Rectal smooth muscle tissue (tissue), 1 donor: ENCODE results near the gene CLEC6A.
"Not testable (repeated sequence)": the region's sequence is repeated elsewhere in the genome, so short reads cannot be mapped to it uniquely, and the experiment has no call there.

ENCODE experiments used
- H3K27ac ChIP-seq: one replicate; pipeline ENCODE4 v1.7.0; 2013; ENCODE audit warnings: low read depth, low read length, inconsistent platforms
- H3K27me3 ChIP-seq: one replicate; pipeline ENCODE4 v1.7.0; 2013; ENCODE audit warnings: low read length; ENCODE audit not compliant: control insufficient read depth, insufficient read depth
- H3K36me3 ChIP-seq: one replicate; pipeline ENCODE4 v1.7.0; 2013; ENCODE audit warnings: low read length; ENCODE audit not compliant: control insufficient read depth, insufficient read depth
- H3K4me1 ChIP-seq: one replicate; pipeline ENCODE4 v1.7.0; 2013; ENCODE audit warnings: low read length; ENCODE audit not compliant: control insufficient read depth, insufficient read depth
- H3K4me3 ChIP-seq: one replicate; pipeline ENCODE4 v1.7.0; 2013; ENCODE audit warnings: low read length
- H3K9ac ChIP-seq: one replicate; pipeline ENCODE4 v1.7.0; 2013; ENCODE audit warnings: low read length

The CLEC6A gene

DNA sequence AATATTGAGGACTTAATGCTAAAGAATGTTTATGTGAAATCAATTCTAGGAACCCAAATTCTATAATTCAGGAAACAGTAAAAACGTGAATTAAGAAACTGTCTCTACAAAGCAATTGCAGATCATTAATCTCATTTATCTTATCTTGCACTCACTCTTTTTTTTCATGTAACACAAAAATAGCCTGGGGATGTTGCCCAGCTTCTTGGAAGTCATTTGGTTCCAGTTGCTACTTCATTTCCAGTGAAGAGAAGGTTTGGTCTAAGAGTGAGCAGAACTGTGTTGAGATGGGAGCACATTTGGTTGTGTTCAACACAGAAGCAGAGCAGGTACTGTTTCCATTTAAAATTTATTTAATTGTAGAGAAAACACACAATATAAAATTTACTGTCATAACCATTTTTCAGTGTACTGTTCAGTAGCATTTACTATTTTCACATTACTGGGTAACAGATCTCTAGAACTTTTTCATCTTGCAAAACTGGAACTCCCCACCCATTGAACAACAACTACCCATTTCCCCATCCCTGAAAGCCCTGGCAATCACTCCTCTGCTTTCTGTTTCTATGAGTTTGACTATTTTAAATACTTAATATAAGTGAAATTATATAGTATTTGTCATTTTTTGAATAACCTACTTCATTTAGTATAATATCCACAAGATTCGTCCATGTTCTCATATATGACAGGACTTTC is 9.7 kb downstream of the CLEC6A start:
- H3K36me3 ChIP-seq, result no peaks in the 10 kb centered on the region
- no peak overlapping the region for H3K4me3 ChIP-seq
- H3K4me1 ChIP-seq, result no peaks in the 10 kb centered on the region
- no peak overlapping the region for H3K27ac ChIP-seq
- no peak overlapping the region for H3K9ac ChIP-seq
- no peaks in the 10 kb centered on the region for H3K27me3 ChIP-seq

DNA sequence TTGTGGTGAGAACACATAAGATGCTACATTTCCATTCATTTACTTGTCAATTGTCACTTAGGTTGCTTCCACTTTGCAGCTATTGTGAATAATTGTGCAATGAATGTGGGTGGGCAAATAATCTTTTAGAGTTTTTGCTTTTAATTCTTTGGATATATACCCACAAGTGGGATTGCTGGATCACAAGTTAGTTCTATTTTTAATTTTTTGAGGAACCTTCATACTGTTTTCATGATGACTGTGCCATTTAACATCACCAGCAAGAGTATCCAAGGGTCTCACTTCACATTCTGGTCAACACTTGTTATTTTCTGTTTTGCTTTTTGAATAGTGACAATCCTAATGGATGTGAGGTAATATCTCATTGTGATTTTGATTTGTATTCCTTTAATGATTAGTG is 10.5 kb downstream of the CLEC6A start:
- Histone ChIP-seq H3K4me3 (no peak overlapping the region), H3K9ac (no peak overlapping the region), H3K4me1 (no peaks in the 10 kb centered on the region), H3K27me3 (no peaks in the 10 kb centered on the region), H3K27ac (no peak overlapping the region), H3K36me3 (no peaks in the 10 kb centered on the region)

DNA sequence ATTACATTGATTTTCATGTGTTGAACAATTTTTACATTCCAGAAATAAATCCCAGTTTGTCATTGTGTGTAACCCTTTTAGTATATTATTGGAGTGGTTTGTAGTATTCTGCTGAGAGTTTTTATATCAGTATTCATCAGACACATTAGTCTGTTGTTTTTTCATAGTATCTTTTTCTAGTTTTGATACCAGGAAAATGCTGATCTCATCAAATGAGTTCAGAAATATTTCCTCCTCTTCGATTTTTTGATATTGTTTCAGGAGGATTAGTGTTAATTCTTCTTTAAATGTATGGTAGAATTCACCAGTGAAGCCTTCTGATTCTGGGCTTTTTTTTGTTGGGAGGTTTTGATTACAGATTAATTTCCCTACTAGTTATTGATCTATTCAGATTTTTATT is 15.3 kb downstream of the CLEC6A start:
- H3K27ac ChIP-seq, result no peak overlapping the region

DNA sequence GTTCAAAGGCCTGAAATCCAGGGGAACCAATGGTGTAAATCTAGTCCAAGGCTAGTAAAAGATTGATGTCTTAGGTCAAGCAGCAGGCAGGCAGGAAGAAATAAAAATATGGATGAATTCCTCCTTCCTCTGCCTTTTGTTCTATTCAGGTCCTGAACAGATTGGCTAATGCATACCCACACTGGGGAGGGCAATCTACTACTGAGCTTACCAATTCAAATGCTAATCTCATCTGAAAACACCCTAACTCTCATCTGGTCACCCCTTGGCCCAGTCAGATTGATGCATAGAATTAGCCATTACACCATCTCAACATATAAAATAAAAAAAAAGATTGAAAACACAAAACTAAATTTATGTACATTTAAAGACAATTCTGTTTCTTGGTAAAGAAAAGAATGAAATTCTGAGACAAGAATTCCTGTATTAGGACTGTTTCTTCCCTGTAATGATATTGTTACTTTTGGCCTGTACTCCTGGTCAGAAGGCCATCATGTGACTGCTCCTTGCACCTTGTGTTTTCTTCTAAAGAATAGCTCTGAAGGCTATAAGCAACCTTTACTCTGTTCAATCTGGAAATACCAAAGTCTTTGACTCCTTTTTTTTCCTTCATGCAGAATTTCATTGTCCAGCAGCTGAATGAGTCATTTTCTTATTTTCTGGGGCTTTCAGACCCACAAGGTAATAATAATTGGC is 19.9 kb downstream of the CLEC6A start:
- Histone ChIP-seq H3K9ac (no peak overlapping the region), H3K4me3 (no peak overlapping the region), H3K4me1 (no peaks in the 10 kb centered on the region), H3K27ac (no peak overlapping the region), H3K36me3 (no peaks in the 10 kb centered on the region), H3K27me3 (no peaks in the 10 kb centered on the region)

More for the DNA sequence above, 15.3 kb downstream of the CLEC6A start:
- Histone ChIP-seq H3K36me3 (no peaks in the 10 kb centered on the region), H3K4me1 (no peaks in the 10 kb centered on the region), H3K27me3 (no peaks in the 10 kb centered on the region), H3K4me3 (no peak overlapping the region), H3K9ac (no peak overlapping the region)

DNA sequence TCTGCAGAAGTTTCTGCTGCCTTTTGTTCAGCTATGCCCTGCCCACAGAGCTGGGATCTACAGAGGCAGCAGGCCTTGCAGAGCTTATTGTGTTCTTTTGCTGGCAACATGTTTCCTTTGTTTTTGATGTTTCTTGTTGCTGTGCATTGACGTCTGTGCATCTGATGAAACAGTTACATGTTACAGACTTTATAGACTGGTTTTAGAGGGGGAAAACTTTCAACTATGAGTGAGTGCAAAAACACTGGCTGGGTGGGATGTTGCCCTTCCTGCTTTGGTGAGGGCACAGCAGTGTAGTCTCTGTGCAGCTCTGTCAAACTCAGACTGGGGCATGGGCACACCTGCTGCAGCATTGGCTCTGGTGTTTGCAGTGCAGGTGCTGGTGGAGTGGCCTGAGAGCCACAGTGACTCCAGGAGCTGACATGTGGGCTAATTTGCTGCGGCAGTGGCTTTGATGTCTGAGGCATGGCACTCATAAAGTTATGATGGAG is 26.9 kb downstream of the CLEC6A start:
- H3K4me1 ChIP-seq, result no peaks in the 10 kb centered on the region
- no peak overlapping the region for H3K4me3 ChIP-seq
- no peaks in the 10 kb centered on the region for H3K27me3 ChIP-seq
- no peaks in the 10 kb centered on the region for H3K36me3 ChIP-seq
- no peak overlapping the region for H3K9ac ChIP-seq
- H3K27ac ChIP-seq, result no peak overlapping the region

DNA sequence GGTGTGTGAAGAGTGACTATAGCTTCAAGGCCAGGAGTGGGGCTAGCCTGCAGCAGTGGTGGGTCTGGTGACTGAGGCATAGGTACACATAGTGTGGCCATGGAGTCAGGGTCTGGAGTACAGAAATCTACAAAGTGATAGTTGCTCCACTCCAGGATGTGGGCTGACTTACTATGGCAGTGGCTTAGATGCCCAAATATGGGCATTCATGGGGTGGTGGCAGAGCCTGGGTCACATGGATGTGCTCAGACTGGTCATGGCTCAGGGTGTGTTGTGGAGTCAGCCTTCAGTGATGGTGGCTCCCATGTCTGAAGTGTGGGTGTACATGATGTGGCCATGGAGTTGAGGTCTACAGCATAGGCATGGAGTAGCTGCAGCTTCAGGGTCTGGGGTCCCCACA is 27.3 kb downstream of the CLEC6A start:
- H3K27me3 ChIP-seq, result no peaks in the 10 kb centered on the region
- no peaks in the 10 kb centered on the region for H3K4me1 ChIP-seq
- no peak overlapping the region for H3K9ac ChIP-seq
- H3K36me3 ChIP-seq, result no peaks in the 10 kb centered on the region
- no peak overlapping the region for H3K27ac ChIP-seq
- no peak overlapping the region for H3K4me3 ChIP-seq

DNA sequence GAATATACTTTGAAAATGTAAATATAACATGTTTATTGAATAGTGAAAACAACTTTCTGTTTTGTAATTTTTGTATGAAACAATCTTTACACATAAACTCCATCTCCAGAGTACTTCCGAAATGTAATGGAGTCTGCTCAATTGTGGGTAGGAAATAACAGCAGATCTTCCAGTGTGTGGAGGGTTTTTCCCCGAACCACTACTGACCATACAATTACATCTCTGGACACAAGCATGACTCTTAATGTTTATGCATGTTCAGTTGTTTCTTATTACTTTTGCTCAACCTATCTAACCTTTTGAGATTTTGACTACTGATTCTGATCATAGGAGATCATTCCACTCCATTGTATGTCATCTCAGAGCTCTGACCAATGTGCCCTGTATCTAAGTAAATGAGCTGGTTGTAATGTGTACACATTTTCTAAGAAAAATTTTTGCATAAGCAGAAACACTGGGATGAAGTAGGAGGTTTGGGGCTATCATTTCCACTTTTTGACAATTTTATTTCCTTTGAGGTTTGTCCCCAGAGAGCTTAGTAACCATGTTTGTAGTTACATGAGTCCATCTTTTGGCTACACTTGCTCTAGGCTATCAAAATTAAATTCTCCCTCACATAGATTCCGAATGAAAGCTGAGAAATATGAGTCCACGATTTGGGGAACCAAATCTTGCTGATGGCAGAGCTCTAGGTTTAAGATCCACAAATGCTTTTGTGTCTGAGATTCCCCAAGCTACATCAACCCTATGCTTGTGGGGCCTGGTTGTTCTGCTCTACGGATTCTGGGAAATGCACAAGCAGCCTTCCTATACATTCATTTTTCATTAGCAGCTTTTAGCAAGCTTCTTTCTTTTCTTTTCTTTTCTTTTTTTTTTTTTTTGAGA is 36.1 kb downstream of the CLEC6A start:
- H3K36me3 ChIP-seq, result no peaks in the 10 kb centered on the region
- no peaks in the 10 kb centered on the region for H3K4me1 ChIP-seq
- no peak overlapping the region for H3K27ac ChIP-seq
- no peaks in the 10 kb centered on the region for H3K27me3 ChIP-seq
- no peak overlapping the region for H3K9ac ChIP-seq
- no peak overlapping the region for H3K4me3 ChIP-seq

DNA sequence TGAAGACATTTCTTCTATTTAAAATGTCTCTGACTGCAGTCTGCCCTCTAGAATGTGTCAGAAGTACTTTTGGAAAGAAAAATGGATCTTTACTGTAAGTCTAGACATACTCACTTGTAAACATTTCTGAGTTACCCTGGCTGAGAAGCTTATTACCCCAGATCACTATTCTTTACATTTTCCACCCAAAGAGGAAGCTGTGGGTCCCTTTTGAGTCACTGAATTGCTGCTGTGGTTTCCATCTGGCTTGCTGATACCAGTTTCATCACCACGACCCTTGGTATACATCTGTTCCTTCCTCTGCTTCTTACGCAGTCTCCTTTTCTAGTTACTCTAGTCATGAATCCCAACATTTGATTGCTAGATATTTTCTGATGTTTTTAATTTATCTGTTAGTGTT is 37.3 kb downstream of the CLEC6A start:
- no peak overlapping the region for H3K27ac ChIP-seq
- no peaks in the 10 kb centered on the region for H3K36me3 ChIP-seq
- H3K9ac ChIP-seq, result no peak overlapping the region
- H3K4me1 ChIP-seq, result no peaks in the 10 kb centered on the region
- H3K4me3 ChIP-seq, result no peak overlapping the region
- H3K27me3 ChIP-seq, result no peaks in the 10 kb centered on the region

DNA sequence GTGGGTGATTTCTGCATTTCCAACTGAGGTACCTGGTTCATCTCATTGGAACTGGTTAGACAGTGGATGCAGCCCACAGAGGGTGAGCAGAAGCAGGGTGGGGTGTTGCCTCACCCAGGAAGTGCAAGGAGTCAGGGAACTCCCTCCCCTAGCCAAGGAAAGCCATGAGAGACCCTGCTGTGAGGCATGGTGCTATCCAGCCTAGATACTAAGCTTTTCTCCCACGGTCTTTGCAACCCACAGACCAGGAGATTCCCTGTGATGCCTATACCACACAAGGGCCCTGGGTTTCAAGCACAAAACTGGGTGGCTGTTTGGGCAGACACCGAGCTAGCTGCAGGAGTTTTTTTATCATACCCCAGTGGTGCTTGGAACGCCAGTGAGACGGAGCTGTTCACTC is 39.9 kb downstream of the CLEC6A start:
- H3K27ac ChIP-seq, H3K36me3 ChIP-seq, H3K4me3 ChIP-seq, H3K4me1 ChIP-seq, H3K27me3 ChIP-seq, H3K9ac ChIP-seq: not testable (repeated sequence)

DNA sequence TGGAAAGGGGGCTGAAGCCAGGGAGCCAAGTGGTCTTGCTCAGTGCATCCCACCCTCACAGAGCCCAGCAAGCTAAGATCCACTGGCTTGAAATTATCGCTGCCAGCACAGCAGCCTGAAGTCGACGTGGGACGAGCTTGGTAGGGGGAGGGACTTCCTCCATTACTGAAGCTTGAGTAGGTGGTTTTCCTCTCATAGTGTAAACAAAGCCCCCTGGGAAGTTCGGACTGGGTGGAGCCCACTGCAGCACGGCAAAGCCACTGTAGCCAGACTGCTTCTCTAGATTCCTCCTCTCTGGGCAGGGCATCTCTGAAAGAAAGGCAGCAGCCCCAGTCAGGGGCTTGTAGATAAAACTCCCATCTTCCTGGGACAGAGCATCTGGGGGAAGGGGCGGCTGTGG is 40.3 kb downstream of the CLEC6A start:
- H3K27me3 ChIP-seq, H3K4me1 ChIP-seq, H3K9ac ChIP-seq, H3K36me3 ChIP-seq, H3K27ac ChIP-seq, H3K4me3 ChIP-seq: not testable (repeated sequence)

DNA sequence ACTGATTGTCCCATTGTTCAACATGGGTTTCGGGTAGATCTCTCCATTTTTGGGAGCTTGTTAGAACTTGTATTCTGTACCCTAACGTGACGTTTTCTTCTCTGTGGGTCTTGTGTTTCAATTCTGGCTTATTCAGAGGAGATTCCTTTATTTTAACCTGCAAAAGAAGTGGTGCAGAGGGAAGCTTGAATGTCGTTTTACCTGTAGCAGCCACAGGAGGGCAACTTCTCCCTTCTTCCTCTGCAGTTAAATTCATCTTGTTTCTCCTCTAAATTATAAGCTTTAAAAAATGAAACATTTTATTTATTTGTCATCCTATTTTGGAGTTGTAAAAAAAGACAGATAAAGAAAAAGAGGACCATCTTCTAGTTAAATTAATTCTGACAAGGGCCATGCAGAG is 43.9 kb downstream of the CLEC6A start:
- no peaks in the 10 kb centered on the region for H3K36me3 ChIP-seq
- H3K4me1 ChIP-seq, result no peaks in the 10 kb centered on the region
- no peak overlapping the region for H3K9ac ChIP-seq
- H3K4me3 ChIP-seq, result no peak overlapping the region
- H3K27ac ChIP-seq, result no peak overlapping the region
- H3K27me3 ChIP-seq, result no peaks in the 10 kb centered on the region

DNA sequence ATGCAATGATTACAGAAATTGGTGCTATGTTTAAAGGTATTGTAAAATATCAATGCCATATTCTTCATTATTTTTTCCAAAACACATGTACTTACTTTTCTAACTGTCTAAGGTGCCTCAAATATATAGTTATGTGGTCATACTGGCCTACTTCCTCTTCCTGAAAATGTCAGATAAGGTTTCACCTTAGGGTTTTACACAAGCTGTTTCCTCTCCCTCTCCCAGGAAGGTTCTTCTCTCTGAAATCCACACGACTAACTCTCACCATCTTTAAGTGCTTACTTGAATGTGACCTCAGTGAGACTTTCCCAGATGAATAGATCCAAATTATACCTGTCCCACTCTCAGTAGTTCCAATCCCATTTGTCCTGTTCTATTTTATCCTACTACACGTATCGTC is 46.0 kb downstream of the CLEC6A start:
- no peak overlapping the region for H3K4me3 ChIP-seq
- no peaks in the 10 kb centered on the region for H3K27me3 ChIP-seq
- no peak overlapping the region for H3K9ac ChIP-seq
- H3K27ac ChIP-seq, result no peak overlapping the region
- H3K4me1 ChIP-seq, result no peaks in the 10 kb centered on the region
- no peaks in the 10 kb centered on the region for H3K36me3 ChIP-seq
